SU-DHL-6 (cell line): ENCODE data around the gene GPR176.

Experiments
- H2AFZ ChIP-seq: fragments of 200-600 bp; sonication (generic); 2 replicates; pipeline ENCODE4 v1.6.1; 2014; ENCODE audit warnings: low read depth, mild to moderate bottlenecking, moderate library complexity, mixed read lengths, antibody characterized with exemption, low read length; ENCODE audit not compliant: severe bottlenecking
- H3F3A ChIP-seq: fragments of 200-600 bp; shearing (Covaris generic); 2 replicates; pipeline ENCODE4 v1.6.0; 2016; ENCODE audit warnings: antibody characterized with exemption, mild to moderate bottlenecking; ENCODE audit not compliant: insufficient read depth
- H3K27ac ChIP-seq: fragments of 200-600 bp; sonication (generic); 2 replicates; pipeline ENCODE4 v1.5.1; 2016; ENCODE audit warnings: low read depth, mild to moderate bottlenecking, low read length, moderate library complexity, mixed read lengths
- H3K27me3 ChIP-seq: fragments of 200-600 bp; sonication (generic), shearing (Covaris generic); 2 replicates; pipeline ENCODE4 v1.6.0; 2014; ENCODE audit warnings: mild to moderate bottlenecking, low read length
- H3K36me3 ChIP-seq: fragments of 200-600 bp; sonication (generic); 2 replicates; pipeline ENCODE4 v1.6.1; 2014; ENCODE audit warnings: mild to moderate bottlenecking, low read length, mixed read lengths
- H3K4me2 ChIP-seq: fragments of 300-600, 200-600 bp; shearing (Covaris generic), sonication (generic); 2 replicates; pipeline ENCODE4 v1.6.0; 2014; ENCODE audit warnings: low read length, low read depth, mild to moderate bottlenecking; ENCODE audit not compliant: poor library complexity, severe bottlenecking
- H3K4me3 ChIP-seq: fragments of 200-600 bp; sonication (generic); 2 replicates; pipeline ENCODE4 v1.5.1; 2014; ENCODE audit warnings: antibody characterized with exemption, low read length, mild to moderate bottlenecking, mixed read lengths; ENCODE audit not compliant: insufficient read depth, poor library complexity, severe bottlenecking
- H3K79me2 ChIP-seq: fragments of 200-600 bp; sonication (generic); 2 replicates; pipeline ENCODE4 v1.6.1; 2014; ENCODE audit warnings: mild to moderate bottlenecking, low read length, moderate library complexity; ENCODE audit not compliant: insufficient read depth
- H3K9ac ChIP-seq: fragments of 200-600 bp; sonication (generic); 2 replicates; pipeline ENCODE4 v1.7.0; 2014; ENCODE audit warnings: mild to moderate bottlenecking, low read length
- H3K9me2 ChIP-seq: fragments of 200-600 bp; sonication (generic); replicated peaks from 2 replicates; pipeline ENCODE4 v1.6.1; 2014; ENCODE audit warnings: low read length; ENCODE audit not compliant: insufficient read depth
- H3K9me3 ChIP-seq: fragments of 200-600 bp; sonication (generic); 2 replicates; pipeline ENCODE4 v1.6.1; 2014; ENCODE audit warnings: low read length, mixed read lengths; ENCODE audit not compliant: insufficient read depth
- H4K20me1 ChIP-seq: fragments of 200-600 bp; sonication (generic); 2 replicates; pipeline ENCODE4 v1.6.1; 2014; ENCODE audit warnings: low read depth, mild to moderate bottlenecking, antibody characterized with exemption, low read length, moderate library complexity, mixed read lengths
- CTCF ChIP-seq: fragments of 200-600 bp; sonication (generic); IDR thresholded peaks from one replicate; pipeline ENCODE4 v1.5.1; 2017; ENCODE audit warnings: antibody characterized with exemption, mild to moderate bottlenecking, low read length, moderate library complexity; ENCODE audit not compliant: insufficient read depth, poor library complexity, severe bottlenecking
- EZH2phosphoT487 ChIP-seq: fragments of 200-600 bp; sonication (generic), shearing (Covaris generic); conservative IDR thresholded peaks from 2 replicates; pipeline ENCODE4 v1.6.1; 2018; ENCODE audit warnings: mild to moderate bottlenecking, antibody characterized with exemption, low read length, moderate library complexity, mixed read lengths

GPR176 gene

GRCh38 chr15:39882602-39883001 lies 37.5 kb downstream of the GPR176 start:
- H2AFZ ChIP-seq: no peak overlapping the region
- H3K9me3 ChIP-seq: no peaks in the 10 kb centered on the region
- H3K79me2 ChIP-seq: no peaks in the 10 kb centered on the region
- H3K36me3 ChIP-seq: no peaks in the 10 kb centered on the region
- no peaks in the 10 kb centered on the region for H3K9me2 ChIP-seq
- no peaks in the 10 kb centered on the region for H4K20me1 ChIP-seq
- H3K9ac ChIP-seq: no peak overlapping the region
- H3K4me3 ChIP-seq: no peak overlapping the region
- H3K27me3 ChIP-seq: no peaks in the 10 kb centered on the region
- no peak overlapping the region for H3K4me2 ChIP-seq
- no peak for TF ChIP-seq EZH2phosphoT487
- no peak for TF ChIP-seq CTCF
- no peak overlapping the region for H3K27ac ChIP-seq
- H3F3A ChIP-seq: no peaks in the 10 kb centered on the region

- TF ChIP-seq EZH2phosphoT487 (no peak), CTCF (no peak)
- H3K9me2 ChIP-seq: no peaks in the 10 kb centered on the region
- H3K27me3 ChIP-seq: no peaks in the 10 kb centered on the region
- H3K36me3 ChIP-seq: no peaks in the 10 kb centered on the region
- no peaks in the 10 kb centered on the region for H3K79me2 ChIP-seq
- H4K20me1 ChIP-seq: no peaks in the 10 kb centered on the region
- H3F3A ChIP-seq: no peaks in the 10 kb centered on the region
- H3K4me3 ChIP-seq: no peak overlapping the region
- H2AFZ ChIP-seq: no peak overlapping the region
- no peak overlapping the region for H3K4me2 ChIP-seq
- no peaks in the 10 kb centered on the region for H3K9me3 ChIP-seq
- H3K9ac ChIP-seq: no peak overlapping the region
- no peak overlapping the region for H3K27ac ChIP-seq
Measured at GRCh38 chr15:39881790-39882189, 38.3 kb downstream of the GPR176 start.

- TF ChIP-seq EZH2phosphoT487: no peak
- TF ChIP-seq CTCF: no peak
- no peaks in the 10 kb centered on the region for H3K9me2 ChIP-seq
Measured at GRCh38 chr15:39880718-39881387, 39.2 kb downstream of the GPR176 start.

GRCh38 chr15:39878406-39878785 lies 41.7 kb downstream of the GPR176 start:
- Histone ChIP-seq H3K4me3 (no peak overlapping the region), H3K9me3 (no peaks in the 10 kb centered on the region), H2AFZ (no peak overlapping the region), H3F3A (no peaks in the 10 kb centered on the region), H3K9me2 (no peaks in the 10 kb centered on the region), H3K27me3 (no peaks in the 10 kb centered on the region), H3K36me3 (no peaks in the 10 kb centered on the region), H3K27ac (no peak overlapping the region), H3K79me2 (no peaks in the 10 kb centered on the region), H3K4me2 (no peak overlapping the region), H4K20me1 (no peaks in the 10 kb centered on the region), H3K9ac (no peak overlapping the region)
- TF ChIP-seq CTCF (no peak), EZH2phosphoT487 (no peak)

More at GRCh38 chr15:39880718-39881387, 39.2 kb downstream of the GPR176 start:
- no peaks in the 10 kb centered on the region for H3K9me3 ChIP-seq
- no peaks in the 10 kb centered on the region for H3K36me3 ChIP-seq
- H3F3A ChIP-seq: no peaks in the 10 kb centered on the region
- no peaks in the 10 kb centered on the region for H4K20me1 ChIP-seq
- H3K79me2 ChIP-seq: no peaks in the 10 kb centered on the region
- no peak overlapping the region for H3K4me2 ChIP-seq
- H3K27me3 ChIP-seq: no peaks in the 10 kb centered on the region
- no peak overlapping the region for H3K4me3 ChIP-seq
- H3K9ac ChIP-seq: no peak overlapping the region
- no peak overlapping the region for H2AFZ ChIP-seq
- H3K27ac ChIP-seq: no peak overlapping the region
